Astrocyte (in vitro differentiated cells and primary cell): ENCODE measurements around the gene SPIC. TPM values are rescaled to one million over a fixed set of nuclear protein-coding genes. Genes with fewer than 3 reads are reported as not detected.

ENCODE experiments used
- DNase-seq: peaks from one replicate; pipeline ENCODE4 v3.0.0-alpha.2; 2010; ENCODE audit warnings: low read depth
- FAIRE-seq: peaks from 2 replicates; lab custom pipeline; 2011; peaks lifted over from hg19 to GRCh38; lab: Jason Lieb, UNC
- H2AFZ ChIP-seq: 2 replicates; pipeline ENCODE4 v1.6.0; 2012; ENCODE audit warnings: low read depth, low read length, inconsistent platforms
- H3K27ac ChIP-seq: 2 replicates; pipeline ENCODE4 v1.5.1; 2011; ENCODE audit warnings: low read depth, low read length, inconsistent platforms
- H3K27me3 ChIP-seq: 2 replicates; pipeline ENCODE4 v1.6.0; 2011; ENCODE audit warnings: low read length, inconsistent platforms; ENCODE audit not compliant: insufficient read depth
- H3K36me3 ChIP-seq: 2 replicates; pipeline ENCODE4 v1.5.1; 2011; ENCODE audit warnings: low read length, inconsistent platforms; ENCODE audit not compliant: insufficient read depth
- H3K4me1 ChIP-seq: 2 replicates; pipeline ENCODE4 v1.5.1; 2011; ENCODE audit warnings: low read length, inconsistent platforms; ENCODE audit not compliant: insufficient read depth
- H3K4me2 ChIP-seq: 2 replicates; pipeline ENCODE4 v1.6.0; 2012; ENCODE audit warnings: low read length, inconsistent platforms
- H3K4me3 ChIP-seq: 2 replicates; pipeline ENCODE4 v1.5.1; 2011; ENCODE audit warnings: low read depth, mild to moderate bottlenecking, low read length, inconsistent platforms; ENCODE audit not compliant: insufficient read depth
- H3K79me2 ChIP-seq: 2 replicates; pipeline ENCODE4 v1.6.0; 2012; ENCODE audit warnings: mild to moderate bottlenecking, low read length, inconsistent platforms; ENCODE audit not compliant: insufficient read depth
- H3K9ac ChIP-seq: 2 replicates; pipeline ENCODE4 v1.6.0; 2012; ENCODE audit warnings: mild to moderate bottlenecking, low read length, inconsistent platforms
- H3K9me3 ChIP-seq: 2 replicates; pipeline ENCODE4 v1.5.1; 2012; ENCODE audit warnings: low read depth, mild to moderate bottlenecking, low read length, inconsistent platforms; ENCODE audit not compliant: insufficient read depth
- H4K20me1 ChIP-seq: 2 replicates; pipeline ENCODE4 v1.6.0; 2012; ENCODE audit warnings: low read length, inconsistent platforms; ENCODE audit not compliant: insufficient read depth
- H3K27ac Mint-ChIP-seq: one replicate; pipeline ENCODE4 v1.8.0; 2021; ENCODE audit warnings: mild to moderate bottlenecking, mixed read lengths; ENCODE audit not compliant: unreplicated experiment
- H3K27me3 Mint-ChIP-seq: one replicate; pipeline ENCODE4 v1.8.0; 2021; ENCODE audit warnings: low read depth, mixed read lengths; ENCODE audit not compliant: unreplicated experiment
- H3K36me3 Mint-ChIP-seq: one replicate; pipeline ENCODE4 v1.8.0; 2021; ENCODE audit warnings: low read depth, mixed read lengths; ENCODE audit not compliant: unreplicated experiment
- H3K4me1 Mint-ChIP-seq: one replicate; pipeline ENCODE4 v1.8.0; 2021; ENCODE audit warnings: low read depth, mixed read lengths; ENCODE audit not compliant: unreplicated experiment
- H3K4me3 Mint-ChIP-seq: one replicate; pipeline ENCODE4 v1.8.0; 2021; ENCODE audit warnings: mild to moderate bottlenecking, moderate library complexity, mixed read lengths; ENCODE audit not compliant: unreplicated experiment
- H3K9me3 Mint-ChIP-seq: one replicate; pipeline ENCODE4 v1.8.0; 2021; ENCODE audit warnings: mild to moderate bottlenecking, mixed read lengths; ENCODE audit not compliant: unreplicated experiment
- CTCF ChIP-seq: IDR thresholded peaks from 2 replicates; pipeline ENCODE4 v1.5.1; 2011; ENCODE audit warnings: low read depth, mild to moderate bottlenecking, inconsistent platforms, low read length, moderate library complexity; ENCODE audit not compliant: insufficient read depth
- EZH2 ChIP-seq: IDR thresholded peaks from 2 replicates; pipeline ENCODE4 v1.6.1; 2012; ENCODE audit warnings: mild to moderate bottlenecking, low read length, inconsistent platforms; ENCODE audit not compliant: insufficient read depth
- total RNA-seq: library from RNA; stranded (reverse); gene quantifications from 2 replicates; pipeline ENCODE4 v1.2.1, GENCODE V29; 2021

The SPIC gene
- total RNA-seq, 1 donor from 2014 or later, result not detected

- no peak overlapping the region for H3K4me2 ChIP-seq
- Mint-ChIP-seq H3K4me1 (no peaks in the 10 kb centered on the region), H3K27me3 (no peaks in the 10 kb centered on the region), H3K9me3 (peaks cover 2% of the 10 kb centered on the region), H3K4me3 (no peak overlapping the region), H3K27ac (no peak overlapping the region), H3K36me3 (no peaks in the 10 kb centered on the region)
- no peaks in the 10 kb centered on the region for H3K27me3 ChIP-seq
- DNase-seq (no peak), FAIRE-seq (no peak)
- H3K9me3 ChIP-seq, result no peaks in the 10 kb centered on the region
- no peaks in the 10 kb centered on the region for H4K20me1 ChIP-seq
- no peak overlapping the region for H3K4me3 ChIP-seq
- H3K27ac ChIP-seq, result no peak overlapping the region
- no peak overlapping the region for H2AFZ ChIP-seq
- H3K36me3 ChIP-seq, result no peaks in the 10 kb centered on the region
- no peaks in the 10 kb centered on the region for H3K79me2 ChIP-seq
- no peak for TF ChIP-seq EZH2
- no peak for TF ChIP-seq CTCF
- no peak overlapping the region for H3K9ac ChIP-seq
- no peaks in the 10 kb centered on the region for H3K4me1 ChIP-seq
Measured at GRCh38 chr12:101521136-101521535, 46.0 kb downstream of the SPIC start.

GRCh38 chr12:101527682-101528081 lies 52.5 kb downstream of the SPIC start:
- Mint-ChIP-seq H3K4me1 (no peaks in the 10 kb centered on the region), H3K27me3 (no peaks in the 10 kb centered on the region), H3K27ac (no peak overlapping the region), H3K36me3 (no peaks in the 10 kb centered on the region), H3K4me3 (no peak overlapping the region), H3K9me3 (no peaks in the 10 kb centered on the region)
- H4K20me1 ChIP-seq, result no peaks in the 10 kb centered on the region
- DNase-seq (no peak), FAIRE-seq (no peak)
- H3K36me3 ChIP-seq, result no peaks in the 10 kb centered on the region
- no peak overlapping the region for H3K4me2 ChIP-seq
- no peaks in the 10 kb centered on the region for H3K79me2 ChIP-seq
- no peak overlapping the region for H3K4me3 ChIP-seq
- no peak for TF ChIP-seq EZH2
- no peak for TF ChIP-seq CTCF
- no peaks in the 10 kb centered on the region for H3K9me3 ChIP-seq
- H3K4me1 ChIP-seq, result no peaks in the 10 kb centered on the region
- no peak overlapping the region for H3K27ac ChIP-seq
- no peak overlapping the region for H3K9ac ChIP-seq
- no peak overlapping the region for H2AFZ ChIP-seq
- no peaks in the 10 kb centered on the region for H3K27me3 ChIP-seq

GRCh38 chr12:101536069-101536674 lies 61.0 kb downstream of the SPIC start:
- TF ChIP-seq EZH2 (no peak), CTCF (no peak)
- Mint-ChIP-seq H3K27me3 (no peaks in the 10 kb centered on the region), H3K36me3 (no peaks in the 10 kb centered on the region), H3K4me1 (no peaks in the 10 kb centered on the region), H3K27ac (no peak overlapping the region), H3K4me3 (no peak overlapping the region), H3K9me3 (no peaks in the 10 kb centered on the region)
- no peak overlapping the region for H3K4me2 ChIP-seq
- DNase-seq (no peak), FAIRE-seq (no peak)
- no peak overlapping the region for H2AFZ ChIP-seq
- H3K4me1 ChIP-seq, result no peaks in the 10 kb centered on the region
- H3K79me2 ChIP-seq, result no peaks in the 10 kb centered on the region
- H3K9me3 ChIP-seq, result no peaks in the 10 kb centered on the region
- no peak overlapping the region for H3K4me3 ChIP-seq
- H3K36me3 ChIP-seq, result no peaks in the 10 kb centered on the region
- no peak overlapping the region for H3K9ac ChIP-seq
- H4K20me1 ChIP-seq, result no peaks in the 10 kb centered on the region
- H3K27ac ChIP-seq, result no peak overlapping the region
- no peaks in the 10 kb centered on the region for H3K27me3 ChIP-seq
